ENCODE data around the gene RNF113B. TPM values are rescaled to one million over a fixed set of nuclear protein-coding genes. Genes with fewer than 3 reads are reported as not detected.

Gene RNF113B
- total RNA-seq, 2 experiments from 2014 or later: not detected

- no peak for ATAC-seq
- no peak for DNase-seq
- no peaks in the 10 kb centered on the region for H3K9me3 Mint-ChIP-seq
- H3K4me1 Mint-ChIP-seq (ENCODE audit: low read depth): no peaks in the 10 kb centered on the region
- ChIA-PET POLR2A (no interaction called here), CTCF (interaction anchor here (1.2 kb wide), 1 partner anchor 9 kb away, joined by 3 read pairs; no protein-coding TSS in a partner anchor)
- intact Hi-C loops (cut with micrococcal nuclease): no loop called here
- peaks cover 2% of the 10 kb centered on the region for H3K27me3 Mint-ChIP-seq
- TF ChIP-seq CTCF (IDR thresholded peaks at IDR 0.05): no peak
- no peak overlapping the region for H3K27ac Mint-ChIP-seq
- no peaks in the 10 kb centered on the region for H3K36me3 Mint-ChIP-seq (ENCODE audit: low read depth)
- no peak overlapping the region for H3K4me3 Mint-ChIP-seq
Measured at GRCh38 chr13:98187155-98187964, 10.3 kb upstream of the RNF113B start.

GRCh38 chr13:98184792-98185191 lies 7.7 kb upstream of the RNF113B start:
- no peaks in the 10 kb centered on the region for H3K36me3 Mint-ChIP-seq (ENCODE audit: low read depth)
- ATAC-seq (no peak), DNase-seq (no peak)
- POLR2A ChIA-PET: interaction anchor here (0.6 kb wide), 1 partner anchor 165 kb away, joined by 3 read pairs; no protein-coding TSS in a partner anchor
- no peak overlapping the region for H3K27ac Mint-ChIP-seq
- H3K4me3 Mint-ChIP-seq: no peak overlapping the region
- CTCF ChIA-PET: no interaction called here
- H3K27me3 Mint-ChIP-seq: peaks cover 4% of the 10 kb centered on the region
- TF ChIP-seq CTCF (IDR thresholded peaks at IDR 0.05): no peak
- H3K9me3 Mint-ChIP-seq: no peaks in the 10 kb centered on the region
- intact Hi-C loops (cut with micrococcal nuclease): no loop called here
- H3K4me1 Mint-ChIP-seq (ENCODE audit: low read depth): no peaks in the 10 kb centered on the region

- CTCF ChIA-PET: no interaction called here
- POLR2A ChIA-PET: no interaction called here
- Mint-ChIP-seq H3K4me1 (ENCODE audit: low read depth) (no peaks in the 10 kb centered on the region), H3K4me3 (no peak overlapping the region), H3K27me3 (peaks cover 6% of the 10 kb centered on the region), H3K27ac (no peak overlapping the region), H3K36me3 (ENCODE audit: low read depth) (no peaks in the 10 kb centered on the region), H3K9me3 (no peaks in the 10 kb centered on the region)
- TF ChIP-seq CTCF (IDR thresholded peaks at IDR 0.05): no peak
- no peak for ATAC-seq
- intact Hi-C loops (cut with micrococcal nuclease): no loop called here
- DNase-seq: no peak
Measured at GRCh38 chr13:98182589-98182988, 5.5 kb upstream of the RNF113B start.

DNA sequence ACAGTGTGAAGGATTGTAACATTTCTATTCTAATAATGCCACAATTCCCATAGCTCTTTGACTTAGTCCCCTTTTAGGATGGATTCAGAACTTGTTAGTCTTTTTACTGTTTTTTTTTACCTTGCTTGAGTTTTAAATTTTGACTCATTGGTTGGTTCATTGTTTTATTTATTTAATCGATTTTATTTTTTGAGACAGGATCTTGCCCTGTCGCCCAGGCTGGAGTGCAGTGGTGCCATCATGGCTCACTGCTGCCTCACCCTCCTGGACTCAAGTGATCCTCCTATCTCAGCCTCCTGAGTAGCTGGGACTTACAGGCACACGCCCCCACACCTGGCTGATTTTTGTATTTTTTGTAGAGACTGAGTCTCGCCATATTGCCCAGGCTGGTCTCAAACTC lies 5.1 kb upstream of the RNF113B start:
- ChIA-PET CTCF (no interaction called here), POLR2A (no interaction called here)
- ATAC-seq (no peak), DNase-seq (no peak)
- no peaks in the 10 kb centered on the region for H3K4me1 Mint-ChIP-seq (ENCODE audit: low read depth)
- H3K9me3 Mint-ChIP-seq: no peaks in the 10 kb centered on the region
- intact Hi-C loops (cut with micrococcal nuclease): no loop called here
- no peaks in the 10 kb centered on the region for H3K36me3 Mint-ChIP-seq (ENCODE audit: low read depth)
- peaks cover 6% of the 10 kb centered on the region for H3K27me3 Mint-ChIP-seq
- TF ChIP-seq CTCF (IDR thresholded peaks at IDR 0.05): no peak
- no peak overlapping the region for H3K4me3 Mint-ChIP-seq
- no peak overlapping the region for H3K27ac Mint-ChIP-seq

GRCh38 chr13:98181111-98181815 lies 4.2 kb upstream of the RNF113B start:
- Mint-ChIP-seq H3K9me3 (no peaks in the 10 kb centered on the region), H3K27ac (no peak overlapping the region), H3K27me3 (peaks cover 5% of the 10 kb centered on the region), H3K4me3 (no peak overlapping the region), H3K36me3 (ENCODE audit: low read depth) (no peaks in the 10 kb centered on the region), H3K4me1 (ENCODE audit: low read depth) (no peaks in the 10 kb centered on the region)
- DNase-seq (no peak), ATAC-seq (no peak)
- no peak for TF ChIP-seq CTCF (IDR thresholded peaks at IDR 0.05)
- ChIA-PET POLR2A (no interaction called here), CTCF (no interaction called here)
- intact Hi-C loops (cut with micrococcal nuclease): no loop called here

Data from activated CD8-positive, alpha-beta T cell treated with anti-CD3 and anti-CD28 coated beads for 36 hours (primary cell).